NCI-H345 (cell line): ENCODE measurements around the gene RNF135.
"Not testable (repeated sequence)": the region's sequence is repeated elsewhere in the genome, so short reads cannot be mapped to it uniquely, and the experiment has no call there.

ENCODE experiments used
- DNase-seq: peaks from one replicate; lab custom pipeline; 2025; lab: John Stamatoyannopoulos, UW

RNF135 gene

DNA sequence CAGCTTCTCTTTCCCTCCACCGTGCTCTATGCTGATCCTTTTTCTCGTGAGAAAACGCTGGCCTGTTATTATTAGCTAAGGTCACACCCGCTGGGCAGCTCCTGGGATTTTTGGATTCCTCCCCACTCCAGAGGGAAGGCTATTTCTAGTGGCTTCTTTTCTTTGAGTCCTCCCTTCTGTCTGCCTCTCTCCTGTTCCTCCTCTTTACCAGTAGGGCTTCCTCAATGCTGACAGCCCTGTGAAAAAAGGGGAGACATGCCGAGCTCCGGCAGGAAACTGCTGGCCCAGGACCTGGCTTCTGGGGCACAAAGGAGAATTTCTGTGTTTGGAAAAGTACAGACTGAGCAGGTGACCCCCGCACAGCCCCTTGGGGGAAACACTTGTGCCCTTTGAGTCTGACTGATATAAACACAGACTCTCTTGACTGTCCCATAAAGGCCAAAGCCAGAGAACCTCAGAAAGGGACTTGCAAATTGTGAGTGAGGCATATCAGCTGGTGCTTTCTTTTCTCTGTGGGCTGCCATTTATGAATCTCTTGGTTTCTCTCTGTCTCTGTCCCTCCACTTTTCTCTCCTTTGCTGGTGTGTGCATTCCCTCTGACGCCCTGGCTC lies 14.0 kb upstream of the RNF135 start:
- DNase-seq = no peak

- no peak for DNase-seq
Measured at GRCh38 chr17:30957741-30958140, 13.1 kb upstream of the RNF135 start.

- DNase-seq = no peak
Measured at GRCh38 chr17:30958187-30958586, 12.7 kb upstream of the RNF135 start.

DNA sequence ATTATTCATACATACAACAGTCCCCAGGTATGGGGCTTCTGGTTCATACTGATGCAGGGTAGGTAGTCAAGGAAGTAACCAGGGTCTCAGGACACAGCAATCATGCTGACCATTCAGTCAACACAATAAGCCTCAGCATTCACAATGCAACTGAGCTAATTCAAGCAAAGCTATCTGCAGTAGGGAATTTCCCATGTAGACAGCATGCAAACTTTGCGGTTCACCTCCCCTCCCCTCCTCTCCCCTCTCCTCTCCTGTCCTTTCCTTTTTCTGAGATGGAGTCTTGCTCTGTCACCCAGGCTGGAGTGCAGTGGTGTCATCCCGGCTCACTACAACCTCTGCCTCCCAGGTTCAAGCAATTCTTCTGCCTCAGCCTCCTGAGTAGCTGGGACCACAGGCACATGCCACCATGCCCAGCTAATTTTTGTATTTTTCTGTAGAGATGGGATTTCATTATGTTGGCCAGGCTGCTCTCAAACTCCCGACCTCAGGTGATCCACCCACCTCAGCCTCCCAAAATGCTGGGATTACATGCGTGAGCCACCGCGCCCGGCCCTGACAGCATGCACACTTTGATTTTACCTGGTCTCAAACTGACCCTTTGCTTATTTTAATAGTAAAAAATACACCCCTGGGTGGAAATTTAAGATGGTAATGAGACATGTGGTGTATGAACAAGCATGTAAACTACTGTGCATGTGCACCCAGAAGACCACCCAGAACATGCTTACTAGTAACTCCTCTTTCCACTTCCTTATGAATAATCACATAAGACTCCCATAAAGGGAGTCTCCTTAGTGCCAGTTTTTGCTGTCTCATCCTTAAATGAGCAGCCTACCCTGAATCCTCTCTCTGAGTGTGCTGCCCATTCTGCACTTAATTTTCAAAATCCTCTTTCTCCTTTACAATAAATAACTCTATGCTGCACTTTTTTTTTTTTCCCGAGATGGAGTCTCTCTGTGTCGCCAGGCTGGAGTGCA lies 9.3 kb upstream of the RNF135 start:
- no peak for DNase-seq

- not testable (repeated sequence) for DNase-seq
Measured at GRCh38 chr17:30964312-30964711, 6.5 kb upstream of the RNF135 start.

- no peak for DNase-seq
Measured at GRCh38 chr17:30964876-30965275, 6.0 kb upstream of the RNF135 start.

DNA sequence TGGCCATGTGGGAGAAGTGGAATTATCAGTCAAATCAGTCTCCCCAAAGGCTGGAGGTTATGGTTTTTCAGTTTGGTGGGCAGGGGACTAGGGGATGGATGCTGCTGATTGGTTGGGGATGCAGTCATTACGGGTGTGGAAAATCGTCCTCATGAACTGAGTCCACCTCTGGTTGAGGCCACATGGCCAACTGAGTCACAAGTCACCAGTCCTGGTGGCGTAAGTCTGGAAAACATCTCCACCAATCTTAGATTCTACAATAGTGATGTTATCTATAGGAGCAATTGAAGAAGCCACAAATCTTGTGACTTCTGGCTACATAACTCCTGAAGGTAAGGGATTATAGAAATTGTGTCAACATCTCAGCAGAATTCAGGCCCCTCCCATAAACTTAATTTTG lies 5.2 kb upstream of the RNF135 start:
- DNase-seq = no peak

DNA sequence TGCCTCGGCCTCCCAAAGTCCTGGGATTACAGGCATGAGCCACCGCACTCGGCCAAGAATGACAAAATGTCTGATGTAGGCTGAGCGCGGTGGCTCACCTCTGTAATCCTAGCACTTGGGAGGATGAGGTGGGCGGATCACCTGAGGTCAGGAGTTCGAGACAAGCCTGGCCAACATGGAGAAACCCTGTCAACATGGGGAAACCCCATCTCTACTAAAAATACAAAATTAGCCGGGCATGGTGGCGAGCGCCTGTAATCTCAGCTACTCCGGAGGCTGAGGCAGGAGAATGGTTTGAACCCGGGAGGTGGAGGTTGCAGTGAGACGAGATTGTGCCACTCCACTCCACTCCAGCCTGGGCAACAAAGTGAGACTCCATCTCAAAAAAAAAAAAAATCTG lies 2.9 kb upstream of the RNF135 start:
- DNase-seq = not testable (repeated sequence)

DNA sequence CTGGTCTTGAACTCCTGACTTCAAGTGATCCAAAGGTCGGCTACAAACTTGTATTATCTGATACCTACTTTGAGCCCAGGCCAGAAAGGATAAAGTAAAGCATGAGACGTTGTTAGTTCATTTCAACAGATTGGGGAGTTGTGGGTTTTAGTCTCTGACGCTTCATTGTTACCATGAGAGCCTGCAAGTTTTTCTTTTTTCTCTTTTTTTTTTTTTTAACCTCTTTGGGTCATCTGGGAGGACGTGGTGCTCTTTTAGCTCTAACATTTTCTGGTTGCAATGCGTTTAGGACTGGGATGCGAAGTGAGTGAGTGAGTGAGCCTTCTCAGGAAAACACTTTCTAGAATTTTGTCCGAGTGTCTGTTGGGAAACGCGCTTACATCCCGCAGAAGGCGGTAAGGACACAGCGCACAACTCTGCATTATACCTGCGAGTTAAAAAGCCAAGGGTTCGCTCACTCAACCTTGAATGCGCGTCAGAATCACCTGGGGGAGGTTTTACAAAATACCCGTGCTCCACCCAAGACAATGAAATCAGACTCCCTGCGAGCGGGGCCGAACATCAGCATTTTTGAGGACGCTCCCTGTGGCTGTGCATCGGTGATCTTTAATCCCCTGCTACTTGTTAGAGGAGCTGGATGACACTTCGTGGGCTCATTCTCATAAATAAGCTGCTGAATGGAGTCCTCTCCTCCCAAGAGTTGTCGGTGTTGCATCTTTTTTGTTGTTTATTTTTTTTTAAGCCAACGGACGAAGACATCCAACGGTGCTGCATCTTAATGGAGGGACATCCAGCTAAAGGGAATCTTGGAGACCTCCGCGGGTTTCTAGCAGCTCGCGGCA lies 629 bp upstream of the RNF135 start:
- no peak for DNase-seq

DNA sequence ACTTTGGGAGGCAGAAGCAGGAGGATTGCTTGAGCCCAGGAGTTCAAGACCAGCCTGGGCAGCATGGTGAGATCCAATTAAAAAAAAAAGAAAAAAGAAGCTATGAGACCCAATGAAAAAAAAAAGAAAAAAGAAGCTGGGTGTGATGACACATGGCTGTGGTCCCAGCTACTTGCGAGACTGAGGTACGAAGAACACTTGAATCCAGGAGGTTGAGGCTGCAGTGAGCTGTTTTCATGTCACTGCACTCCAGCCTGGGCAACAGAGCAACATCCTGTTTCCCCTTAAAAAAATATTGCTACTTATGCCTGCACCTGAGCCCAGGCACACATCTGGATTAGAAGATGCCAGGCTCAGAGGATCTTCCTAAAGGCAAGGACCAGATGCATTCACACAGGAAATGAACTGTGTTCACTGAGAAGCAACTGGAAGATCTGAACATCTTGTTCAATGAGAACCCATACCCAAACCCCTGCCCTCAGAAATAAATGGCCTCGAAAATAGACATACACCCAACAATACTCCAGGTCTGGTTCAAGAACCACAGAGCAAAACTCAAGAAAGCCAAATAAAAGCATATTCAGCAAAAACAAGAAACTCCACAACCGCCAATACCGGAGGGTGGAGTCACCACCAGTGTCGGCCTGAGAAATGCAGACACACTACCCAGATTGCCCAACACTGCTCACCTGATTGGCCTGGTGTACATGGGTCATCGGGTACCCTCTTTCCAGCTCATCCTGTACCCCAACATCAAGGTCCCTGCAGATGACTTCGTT lies 4.4 kb downstream of the RNF135 start:
- DNase-seq = no peak

DNA sequence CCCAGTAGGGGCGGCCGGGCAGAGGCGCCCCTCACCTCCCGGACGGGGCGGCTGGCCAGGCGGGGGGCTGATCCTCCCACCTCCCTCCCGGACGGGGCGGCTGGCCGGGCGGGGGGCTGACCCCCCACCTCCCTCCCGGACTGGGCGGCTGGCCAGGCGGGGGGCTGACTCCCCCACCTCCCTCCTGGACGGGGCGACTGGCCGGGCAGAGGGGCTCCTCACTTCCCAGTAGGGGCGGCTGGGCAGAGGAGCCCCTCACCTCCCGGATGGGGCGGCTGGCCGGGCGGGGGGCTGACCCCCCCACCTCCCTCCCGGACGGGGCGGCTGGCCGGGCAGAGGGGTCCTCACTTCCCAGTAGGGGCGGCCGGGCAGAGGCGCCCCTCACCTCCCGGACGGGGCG lies 9.1 kb downstream of the RNF135 start:
- not testable (repeated sequence) for DNase-seq

DNA sequence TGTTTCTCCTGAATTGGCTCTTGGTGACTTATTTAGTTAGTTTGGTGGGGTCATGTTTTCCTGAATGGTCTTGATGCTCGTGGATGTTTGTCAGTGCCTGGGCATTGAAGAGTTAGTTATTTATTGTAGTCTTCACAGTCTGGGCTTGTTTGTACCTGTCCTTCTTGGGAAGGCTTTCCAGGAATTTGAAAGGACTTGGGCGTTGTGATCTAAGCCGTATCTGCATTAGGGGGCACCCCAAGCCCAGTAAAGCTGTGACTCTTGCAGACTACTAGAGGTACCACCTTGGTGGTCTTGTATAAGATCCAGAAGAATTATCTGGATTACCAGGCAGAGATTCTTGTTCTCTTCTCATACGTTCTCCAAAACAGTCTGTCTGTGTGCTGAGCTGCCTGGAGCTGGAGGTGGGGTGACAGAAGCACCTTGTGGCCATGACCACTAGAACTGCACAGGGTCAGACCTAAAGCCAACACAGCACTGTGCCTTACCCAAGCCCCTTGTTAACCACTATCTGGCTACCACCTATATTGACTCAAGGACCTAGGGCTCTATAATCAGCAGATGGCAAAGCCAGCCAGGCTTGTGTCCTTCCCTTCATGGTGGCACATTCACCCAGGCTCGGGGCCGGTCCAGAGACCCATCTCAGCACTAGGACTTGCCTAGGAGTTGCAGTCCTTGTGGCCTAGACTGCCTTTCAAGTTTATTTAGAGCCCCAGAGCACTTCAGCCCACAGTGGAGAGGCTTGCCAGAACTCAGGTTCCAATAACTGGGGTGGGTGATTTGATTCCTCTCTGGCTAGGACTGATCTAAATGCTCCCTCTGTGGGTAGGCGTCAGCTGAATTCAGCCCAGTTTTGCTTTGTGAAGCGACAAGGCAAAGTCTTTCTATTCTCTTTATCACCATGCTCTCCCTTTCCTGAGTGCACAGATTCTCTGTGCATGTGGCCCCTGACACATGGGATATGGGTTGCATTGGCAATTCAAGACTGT lies 11.0 kb downstream of the RNF135 start:
- DNase-seq = no peak

GRCh38 chr17:30982855-30983254 lies 12.0 kb downstream of the RNF135 start:
- DNase-seq = no peak

DNA sequence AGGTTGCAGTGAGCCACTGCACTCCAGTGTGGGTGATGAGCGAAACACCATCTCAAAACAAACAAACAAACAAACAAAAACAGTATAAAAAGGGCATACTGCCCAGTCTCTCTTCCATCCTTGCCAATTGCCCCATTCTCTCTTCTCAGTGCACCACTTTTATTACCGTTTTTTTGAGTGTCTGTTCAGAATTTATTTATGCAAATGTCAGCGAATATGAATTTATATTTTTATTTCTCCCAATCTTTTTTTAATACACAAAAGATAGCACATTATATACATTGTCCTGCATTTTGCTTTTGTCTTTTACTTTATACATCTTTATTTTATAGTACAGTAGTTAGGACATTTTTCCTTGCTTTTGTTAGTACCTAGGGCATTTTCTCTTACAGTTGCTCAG lies 19.6 kb downstream of the RNF135 start:
- no peak for DNase-seq

DNA sequence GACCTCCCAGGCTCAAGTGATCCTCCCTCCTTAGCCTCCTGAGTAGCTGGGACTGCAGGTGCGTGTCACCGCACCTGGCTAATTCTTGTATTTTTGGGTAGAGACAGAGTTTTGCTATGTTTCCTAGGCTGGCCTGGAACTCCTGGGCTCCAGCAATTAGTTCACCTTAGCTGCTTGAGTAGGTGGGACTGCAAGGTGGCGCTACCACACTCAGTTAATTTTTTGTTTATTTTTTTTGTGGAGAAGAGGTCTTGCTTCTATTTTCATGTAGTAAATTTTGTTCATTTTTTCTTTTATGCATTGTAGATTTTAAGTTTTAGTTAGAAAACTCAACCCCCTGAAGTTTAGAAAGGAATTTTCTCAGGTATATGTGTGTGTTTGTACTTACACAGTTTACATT lies 21.7 kb downstream of the RNF135 start:
- DNase-seq = no peak

DNA sequence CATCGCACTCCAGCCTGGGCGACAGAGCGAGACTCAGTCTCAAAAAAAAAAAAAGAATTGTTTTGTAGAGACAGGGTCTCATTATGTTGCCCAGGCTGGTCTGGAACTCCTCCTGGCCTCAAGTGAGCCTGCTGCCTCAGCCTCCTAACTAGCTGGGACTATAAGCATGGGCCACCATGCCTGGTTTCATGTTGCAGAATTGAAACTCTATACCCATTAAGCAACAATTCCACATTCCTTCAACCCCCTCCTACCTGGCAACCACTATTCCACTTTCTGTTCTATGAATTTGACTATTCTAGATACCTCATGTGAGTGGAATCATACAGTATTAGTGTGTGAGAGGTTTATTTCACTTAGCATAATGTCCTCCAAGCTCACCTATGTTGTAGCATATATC lies 24.5 kb downstream of the RNF135 start:
- no peak for DNase-seq

DNA sequence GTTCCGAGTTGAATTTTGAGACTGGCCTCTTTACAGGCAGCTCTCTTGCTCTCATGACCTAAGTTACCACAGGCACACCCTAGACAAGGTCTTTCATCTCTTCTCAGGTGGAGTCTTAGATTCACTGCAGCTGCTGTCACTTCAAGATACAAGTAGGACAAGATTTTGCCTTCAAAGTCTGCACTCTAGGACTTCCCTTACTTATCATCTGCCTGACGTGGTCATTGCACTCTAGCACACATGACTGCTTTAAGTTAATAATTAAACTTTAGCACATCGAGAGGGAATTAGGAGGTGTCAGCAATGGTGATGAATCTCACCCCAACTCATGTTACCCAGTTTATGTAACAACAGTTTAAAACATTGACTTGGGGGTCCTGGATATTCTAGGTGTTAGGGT lies 25.6 kb downstream of the RNF135 start:
- DNase-seq = no peak

DNA sequence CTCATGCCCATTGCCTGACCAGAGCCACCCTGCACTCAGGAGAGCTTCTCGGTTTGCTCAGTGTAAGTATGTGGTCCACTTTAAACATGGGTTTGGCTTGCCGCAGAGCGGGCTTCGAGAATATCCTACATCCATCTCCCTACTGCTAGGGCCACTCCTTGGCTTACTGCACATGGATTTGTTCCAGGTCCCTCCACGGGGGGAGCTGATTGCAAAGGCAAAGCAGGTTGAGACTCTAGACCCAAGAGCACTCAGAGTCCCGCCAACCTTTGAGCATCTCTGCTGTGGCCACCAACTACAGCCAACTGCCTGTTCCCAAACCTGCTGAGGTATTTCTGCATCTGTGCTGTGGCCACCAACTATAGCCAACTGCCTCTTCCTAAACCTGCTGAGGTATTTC lies 26.4 kb downstream of the RNF135 start:
- DNase-seq = no peak

DNA sequence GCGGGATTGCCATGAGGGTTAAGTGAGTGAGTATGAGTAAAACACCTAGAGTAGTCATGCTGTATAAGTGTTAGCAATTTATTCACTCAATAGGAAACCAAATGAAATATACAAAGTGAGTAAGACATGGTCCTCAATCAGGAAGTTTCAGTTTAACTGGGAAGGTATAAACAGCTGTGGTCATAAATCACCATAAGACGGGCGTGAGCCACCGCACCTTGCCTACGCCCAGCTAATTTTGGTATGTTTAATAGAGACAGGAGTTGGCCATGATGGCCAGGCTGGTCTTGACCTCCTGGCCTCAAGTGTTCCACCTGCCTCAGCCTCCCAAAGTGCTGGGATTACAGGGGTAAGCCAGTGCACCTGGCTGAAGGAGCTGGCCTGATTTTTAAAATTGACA lies 27.0 kb downstream of the RNF135 start:
- no peak for DNase-seq

GRCh38 chr17:31002047-31002446 lies 31.2 kb downstream of the RNF135 start:
- no peak for DNase-seq
